Measurements from ENCODE around the gene ZNF444. TPM values are rescaled to one million over a fixed set of nuclear protein-coding genes. Genes with fewer than 3 reads are reported as not detected.

ZNF444 gene
- total and polyA plus RNA-seq, 9 of the 15 experiments (the other 6 are each of a cell fraction or from before 2014, with no cell fraction given), result 0.39 to 40.0 (median 6.9) TPM

DNA sequence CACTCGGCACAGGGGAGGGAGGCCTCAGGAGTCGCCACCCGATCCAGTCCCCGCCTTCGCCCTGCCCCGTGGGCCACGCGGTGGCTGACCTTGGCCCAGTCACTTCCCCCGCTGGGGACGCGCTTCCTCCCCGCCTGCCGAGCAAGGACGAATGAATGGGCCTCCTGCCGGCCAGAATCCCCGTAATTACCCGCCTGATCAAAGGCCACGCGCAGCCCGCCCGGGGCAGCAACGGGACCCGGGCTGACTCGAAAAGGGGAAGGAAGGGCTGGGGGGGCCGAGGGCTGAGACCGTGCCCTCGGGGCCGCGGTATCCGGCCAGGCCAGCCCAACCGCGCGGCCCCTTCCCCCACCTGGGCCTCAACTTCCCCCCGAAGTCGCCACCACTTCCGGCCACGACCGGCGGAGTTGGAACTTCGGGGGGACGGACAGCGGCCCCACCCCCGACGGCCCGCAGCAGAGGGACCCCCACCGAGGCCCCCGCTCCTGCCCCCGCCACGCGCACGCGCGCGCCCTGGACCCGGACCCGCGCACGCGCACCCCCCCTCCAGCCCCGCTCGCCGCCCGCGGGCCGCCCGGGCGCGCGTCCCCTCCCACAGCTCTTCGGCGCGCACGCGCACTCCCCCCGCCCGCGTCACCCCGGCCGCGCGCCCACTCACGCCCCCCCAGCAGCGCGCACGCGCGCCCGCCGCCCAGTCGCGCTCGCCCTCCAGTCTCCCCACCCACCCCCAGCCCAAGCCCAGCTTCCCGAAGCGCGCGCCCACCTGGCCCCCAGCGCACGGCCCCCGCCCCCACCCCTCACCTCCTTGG lies 20.5 kb upstream of the ZNF444 start (continued):
- TF ChIP-seq THAP7 (CRISPR knock-in tag; IDR thresholded peaks at IDR 0.05) (no peak), SMARCC2 (IDR thresholded peaks at IDR 0.05; ENCODE audit: low read depth) (no peak), STAG1 (CRISPR knock-in tag; IDR thresholded peaks at IDR 0.05; ENCODE audit: borderline replicate concordance) (no peak), CCAR2 (IDR thresholded peaks at IDR 0.05; ENCODE audit: low read depth, low read length) (no peak), RCOR1 (IDR thresholded peaks at IDR 0.05; ENCODE audit: borderline replicate concordance in 1 of 2, low read depth in 2 of 2, low read length in 2 of 2) (no peak), CHD1 (IDR thresholded peaks at IDR 0.05; ENCODE audit: low read length) (no peak), TRIM28 (IDR thresholded peaks at IDR 0.05) (no peak), ZNF507 (tag; conservative IDR thresholded peaks at IDR 0.05) (no peak), SUPT5H (IDR thresholded peaks at IDR 0.05) (peak; percentile 70), ZNF12 (CRISPR knock-in tag; IDR thresholded peaks at IDR 0.05) (no peak), BCL6 (CRISPR knock-in tag; IDR thresholded peaks at IDR 0.05) (no peak), MYNN (IDR thresholded peaks at IDR 0.05) (no peak), MYNN (CRISPR knock-in tag; IDR thresholded peaks at IDR 0.05) (no peak), YY1 (IDR thresholded peaks at IDR 0.05; ENCODE audit: borderline replicate concordance in 1 of 3, control insufficient read depth in 1 of 3, extremely low read depth in 1 of 3, insufficient read depth in 3 of 3, insufficient read length in 1 of 3, insufficient replicate concordance in 2 of 3, low read depth in 1 of 3, low read length in 2 of 3) (peak in 2 of 3 experiments; percentile 26 to 41), ZNF347 (CRISPR knock-in tag; IDR thresholded peaks at IDR 0.05; ENCODE audit: low read depth) (no peak), PHF20 (IDR thresholded peaks at IDR 0.05; ENCODE audit: partially characterized antibody) (no peak), ZNF75A (CRISPR knock-in tag; IDR thresholded peaks at IDR 0.05) (no peak), CHCHD3 (CRISPR knock-in tag; IDR thresholded peaks at IDR 0.05) (no peak), RBM25 (IDR thresholded peaks at IDR 0.05; ENCODE audit: low read depth, low read length, severe bottlenecking) (no peak), EP300 (IDR thresholded peaks at IDR 0.05; ENCODE audit: low read length) (no peak), GTF2F1 (IDR thresholded peaks at IDR 0.05; ENCODE audit: low read depth, low read length) (no peak), CEBPG (CRISPR knock-in tag; IDR thresholded peaks at IDR 0.05) (no peak), CEBPG (tag; conservative IDR thresholded peaks at IDR 0.05 in 1 of 2, IDR thresholded peaks at IDR 0.05 in 1 of 2) (no peak), ZKSCAN3 (CRISPR knock-in tag; IDR thresholded peaks at IDR 0.05) (no peak)
- TF ChIP-seq, protein P1, sequence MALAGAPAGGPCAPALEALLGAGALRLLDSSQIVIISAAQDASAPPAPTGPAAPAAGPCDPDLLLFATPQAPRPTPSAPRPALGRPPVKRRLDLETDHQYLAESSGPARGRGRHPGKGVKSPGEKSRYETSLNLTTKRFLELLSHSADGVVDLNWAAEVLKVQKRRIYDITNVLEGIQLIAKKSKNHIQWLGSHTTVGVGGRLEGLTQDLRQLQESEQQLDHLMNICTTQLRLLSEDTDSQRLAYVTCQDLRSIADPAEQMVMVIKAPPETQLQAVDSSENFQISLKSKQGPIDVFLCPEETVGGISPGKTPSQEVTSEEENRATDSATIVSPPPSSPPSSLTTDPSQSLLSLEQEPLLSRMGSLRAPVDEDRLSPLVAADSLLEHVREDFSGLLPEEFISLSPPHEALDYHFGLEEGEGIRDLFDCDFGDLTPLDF (CRISPR knock-in tag; IDR thresholded peaks at IDR 0.05), result no peak
- TF ChIP-seq, protein P2, sequence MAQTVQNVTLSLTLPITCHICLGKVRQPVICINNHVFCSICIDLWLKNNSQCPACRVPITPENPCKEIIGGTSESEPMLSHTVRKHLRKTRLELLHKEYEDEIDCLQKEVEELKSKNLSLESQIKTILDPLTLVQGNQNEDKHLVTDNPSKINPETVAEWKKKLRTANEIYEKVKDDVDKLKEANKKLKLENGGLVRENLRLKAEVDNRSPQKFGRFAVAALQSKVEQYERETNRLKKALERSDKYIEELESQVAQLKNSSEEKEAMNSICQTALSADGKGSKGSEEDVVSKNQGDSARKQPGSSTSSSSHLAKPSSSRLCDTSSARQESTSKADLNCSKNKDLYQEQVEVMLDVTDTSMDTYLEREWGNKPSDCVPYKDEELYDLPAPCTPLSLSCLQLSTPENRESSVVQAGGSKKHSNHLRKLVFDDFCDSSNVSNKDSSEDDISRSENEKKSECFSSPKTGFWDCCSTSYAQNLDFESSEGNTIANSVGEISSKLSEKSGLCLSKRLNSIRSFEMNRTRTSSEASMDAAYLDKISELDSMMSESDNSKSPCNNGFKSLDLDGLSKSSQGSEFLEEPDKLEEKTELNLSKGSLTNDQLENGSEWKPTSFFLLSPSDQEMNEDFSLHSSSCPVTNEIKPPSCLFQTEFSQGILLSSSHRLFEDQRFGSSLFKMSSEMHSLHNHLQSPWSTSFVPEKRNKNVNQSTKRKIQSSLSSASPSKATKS (CRISPR knock-in tag; IDR thresholded peaks at IDR 0.05), result no peak
